Measurements from ENCODE around the gene BSCL2. TPM values are rescaled to one million over a fixed set of nuclear protein-coding genes. Genes with fewer than 3 reads are reported as not detected.
A peak's percentile ranks its signal among the peaks of the same experiment; 100 is the strongest.

BSCL2 gene
- total and polyA plus RNA-seq, 4 donors, result 15.1 to 40.0 (median 28.7) TPM

DNA sequence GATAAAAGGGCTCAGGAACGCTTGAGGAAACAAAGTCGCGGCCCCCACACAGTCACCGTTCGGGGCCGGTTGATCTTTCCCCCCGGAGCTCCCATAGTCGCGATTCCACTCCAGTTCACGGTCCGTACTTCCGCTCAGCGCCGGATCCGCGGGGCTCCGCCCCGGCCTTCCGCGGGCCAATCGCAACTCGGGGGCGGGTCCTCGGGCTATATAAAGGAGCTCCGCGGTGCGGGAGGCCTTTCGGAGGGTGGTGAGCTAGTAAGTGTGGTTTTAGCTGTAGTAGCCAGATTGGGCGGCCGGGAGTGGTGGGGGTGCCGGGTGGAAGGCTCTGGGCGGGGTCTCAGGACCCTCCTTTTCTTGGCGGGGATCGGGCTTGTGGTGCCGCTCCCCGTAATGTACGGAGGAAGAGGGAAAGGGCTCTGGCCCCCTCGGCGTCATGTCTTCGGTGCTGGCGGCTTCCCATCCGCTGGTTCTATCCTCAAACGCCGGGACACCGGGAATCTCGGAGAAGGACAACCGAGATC is 42.1 kb downstream of the BSCL2 start, which contains the start of the genes C11orf98 and CSKMT:
Gene C11orf98 (minus strand): TSS at position 136 of the 524 bp plus-strand sequence. CDS start 41 bp downstream, at position 95.
Gene CSKMT (plus strand): TSS at position 238 of the 524 bp plus-strand sequence. CDS start 568 bp downstream, outside the sequence.
- TF ChIP-seq, protein P1, sequence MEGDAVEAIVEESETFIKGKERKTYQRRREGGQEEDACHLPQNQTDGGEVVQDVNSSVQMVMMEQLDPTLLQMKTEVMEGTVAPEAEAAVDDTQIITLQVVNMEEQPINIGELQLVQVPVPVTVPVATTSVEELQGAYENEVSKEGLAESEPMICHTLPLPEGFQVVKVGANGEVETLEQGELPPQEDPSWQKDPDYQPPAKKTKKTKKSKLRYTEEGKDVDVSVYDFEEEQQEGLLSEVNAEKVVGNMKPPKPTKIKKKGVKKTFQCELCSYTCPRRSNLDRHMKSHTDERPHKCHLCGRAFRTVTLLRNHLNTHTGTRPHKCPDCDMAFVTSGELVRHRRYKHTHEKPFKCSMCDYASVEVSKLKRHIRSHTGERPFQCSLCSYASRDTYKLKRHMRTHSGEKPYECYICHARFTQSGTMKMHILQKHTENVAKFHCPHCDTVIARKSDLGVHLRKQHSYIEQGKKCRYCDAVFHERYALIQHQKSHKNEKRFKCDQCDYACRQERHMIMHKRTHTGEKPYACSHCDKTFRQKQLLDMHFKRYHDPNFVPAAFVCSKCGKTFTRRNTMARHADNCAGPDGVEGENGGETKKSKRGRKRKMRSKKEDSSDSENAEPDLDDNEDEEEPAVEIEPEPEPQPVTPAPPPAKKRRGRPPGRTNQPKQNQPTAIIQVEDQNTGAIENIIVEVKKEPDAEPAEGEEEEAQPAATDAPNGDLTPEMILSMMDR (IDR thresholded peaks at IDR 0.05; ENCODE audit: low read depth, low read length, missing input control), result no peak
- TF ChIP-seq MAX (IDR thresholded peaks at IDR 0.05), result peak; percentile 22
- peak; percentile 81 for TF ChIP-seq SP1 (IDR thresholded peaks at IDR 0.05)
- no peak for TF ChIP-seq FOXA2 (IDR thresholded peaks at IDR 0.05)
- peak; percentile 86 for TF ChIP-seq YY1 (IDR thresholded peaks at IDR 0.05)
- TF ChIP-seq TAF1 (conservative IDR thresholded peaks at IDR 0.05), result peak; percentile 98
- peak in 1 of 2 donors; percentile 23 for TF ChIP-seq RAD21 (IDR thresholded peaks at IDR 0.05)
- TF ChIP-seq EGR1 (IDR thresholded peaks at IDR 0.05; ENCODE audit: low read depth in 2 of 2), result peak in 1 of 2 donors; percentile 30
- peak in 1 of 2 donors; percentile 34 for TF ChIP-seq JUND (IDR thresholded peaks at IDR 0.05)
- TF ChIP-seq, protein P2, sequence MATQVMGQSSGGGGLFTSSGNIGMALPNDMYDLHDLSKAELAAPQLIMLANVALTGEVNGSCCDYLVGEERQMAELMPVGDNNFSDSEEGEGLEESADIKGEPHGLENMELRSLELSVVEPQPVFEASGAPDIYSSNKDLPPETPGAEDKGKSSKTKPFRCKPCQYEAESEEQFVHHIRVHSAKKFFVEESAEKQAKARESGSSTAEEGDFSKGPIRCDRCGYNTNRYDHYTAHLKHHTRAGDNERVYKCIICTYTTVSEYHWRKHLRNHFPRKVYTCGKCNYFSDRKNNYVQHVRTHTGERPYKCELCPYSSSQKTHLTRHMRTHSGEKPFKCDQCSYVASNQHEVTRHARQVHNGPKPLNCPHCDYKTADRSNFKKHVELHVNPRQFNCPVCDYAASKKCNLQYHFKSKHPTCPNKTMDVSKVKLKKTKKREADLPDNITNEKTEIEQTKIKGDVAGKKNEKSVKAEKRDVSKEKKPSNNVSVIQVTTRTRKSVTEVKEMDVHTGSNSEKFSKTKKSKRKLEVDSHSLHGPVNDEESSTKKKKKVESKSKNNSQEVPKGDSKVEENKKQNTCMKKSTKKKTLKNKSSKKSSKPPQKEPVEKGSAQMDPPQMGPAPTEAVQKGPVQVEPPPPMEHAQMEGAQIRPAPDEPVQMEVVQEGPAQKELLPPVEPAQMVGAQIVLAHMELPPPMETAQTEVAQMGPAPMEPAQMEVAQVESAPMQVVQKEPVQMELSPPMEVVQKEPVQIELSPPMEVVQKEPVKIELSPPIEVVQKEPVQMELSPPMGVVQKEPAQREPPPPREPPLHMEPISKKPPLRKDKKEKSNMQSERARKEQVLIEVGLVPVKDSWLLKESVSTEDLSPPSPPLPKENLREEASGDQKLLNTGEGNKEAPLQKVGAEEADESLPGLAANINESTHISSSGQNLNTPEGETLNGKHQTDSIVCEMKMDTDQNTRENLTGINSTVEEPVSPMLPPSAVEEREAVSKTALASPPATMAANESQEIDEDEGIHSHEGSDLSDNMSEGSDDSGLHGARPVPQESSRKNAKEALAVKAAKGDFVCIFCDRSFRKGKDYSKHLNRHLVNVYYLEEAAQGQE (IDR thresholded peaks at IDR 0.05), result peak; percentile 96
- no peak for TF ChIP-seq HNF4G (IDR thresholded peaks at IDR 0.05)
- peak in 1 of 2 donors; percentile 23 for TF ChIP-seq HNF4A (conservative IDR thresholded peaks at IDR 0.05)
- TF ChIP-seq, protein P3, sequence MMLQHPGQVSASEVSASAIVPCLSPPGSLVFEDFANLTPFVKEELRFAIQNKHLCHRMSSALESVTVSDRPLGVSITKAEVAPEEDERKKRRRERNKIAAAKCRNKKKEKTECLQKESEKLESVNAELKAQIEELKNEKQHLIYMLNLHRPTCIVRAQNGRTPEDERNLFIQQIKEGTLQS (IDR thresholded peaks at IDR 0.05), result peak; percentile 47
- peak; percentile 60 to 87 for TF ChIP-seq GABPA (IDR thresholded peaks at IDR 0.05 in 1 of 2, conservative IDR thresholded peaks at IDR 0.05 in 1 of 2)
- TF ChIP-seq ZBTB33 (IDR thresholded peaks at IDR 0.05), result peak; percentile 76
- TF ChIP-seq FOXA1 (IDR thresholded peaks at IDR 0.05), result peak; percentile 68
- peak; percentile 28 for TF ChIP-seq NR2F2 (IDR thresholded peaks at IDR 0.05)
- TF ChIP-seq RXRA (IDR thresholded peaks at IDR 0.05), result no peak
- peaks cover 11 to 34% (median 25%) of the 10 kb centered on the region in 4 donors for H3K4me1 ChIP-seq (ENCODE audit: control insufficient read depth in 4 of 4, insufficient read depth in 4 of 4, low read length in 3 of 4)
- WGBS, result under 1% methylated on average over 47 of the region's 47 CpGs

More for the DNA sequence above, 42.1 kb downstream of the BSCL2 start, which contains the start of the genes C11orf98 and CSKMT:
- H3K9ac ChIP-seq (ENCODE audit: low read depth in 1 of 2, low read length in 2 of 2), result peak within 1 kb of the TSS; percentile 68 to 96
- peak; percentile 98 for DNase-seq (ENCODE audit: low spot score)
- no peaks in the 10 kb centered on the region for H3K9me3 ChIP-seq (ENCODE audit: control insufficient read depth in 4 of 4, low read length in 3 of 4)
- H3K27ac ChIP-seq (ENCODE audit: low read depth in 1 of 2, low read length in 2 of 2), result peak within 1 kb of the TSS; percentile 85 to 89
- H3K4me3 ChIP-seq (ENCODE audit: low read depth in 1 of 3, low read length in 3 of 3), result peak within 1 kb of the TSS; percentile 82 to 98 (median 97)
- H3K27me3 ChIP-seq (ENCODE audit: control insufficient read depth in 4 of 4, insufficient read depth in 4 of 4, low read length in 3 of 4), result no peaks in the 10 kb centered on the region
- H3K36me3 ChIP-seq (ENCODE audit: control insufficient read depth in 4 of 4, insufficient read depth in 3 of 4, low read depth in 1 of 4, low read length in 3 of 4), result peaks cover 3 to 10% (median 6%) of the 10 kb centered on the region in 4 donors

Data from liver (tissue), 9 donors.